WTC11 (cell line): ENCODE results near the gene TRIM74. TPM values are rescaled to one million over a fixed set of nuclear protein-coding genes. Genes with fewer than 3 reads are reported as not detected.
"Not testable (repeated sequence)": the region's sequence is repeated elsewhere in the genome, so short reads cannot be mapped to it uniquely, and the experiment has no call there.

ENCODE experiments used
- ATAC-seq: fragments of 200-7000 bp; cut with Tn5 transposase; 2 replicates; pipeline ENCODE4 v1.10.0; 2021; ENCODE audit warnings: mild to moderate bottlenecking, moderate library complexity
- CTCF ChIA-PET: fragments of 300-600 bp; sonication (Branson Sonifier 250); formaldehyde crosslinking; loops from one replicate; lab custom pipeline; 2021; ENCODE audit warnings: antibody characterized with exemption; lab: Charles Lee
- POLR2A ChIA-PET: fragments of 350-600 bp; sonication (Branson Sonifier 250); formaldehyde crosslinking; loops from one replicate; lab custom pipeline; 2021; ENCODE audit warnings: antibody characterized with exemption; lab: Charles Lee
- DNase-seq: peaks from one replicate; pipeline ENCODE4 v3.0.0; 2021; ENCODE audit warnings: low spot score
- H3K27ac Mint-ChIP-seq: 2 replicates; pipeline ENCODE4 v1.8.0; 2021; ENCODE audit warnings: mixed read lengths
- H3K27me3 Mint-ChIP-seq: 2 replicates; pipeline ENCODE4 v1.8.0; 2021; ENCODE audit warnings: low read depth, mild to moderate bottlenecking, moderate library complexity, mixed read lengths
- H3K36me3 Mint-ChIP-seq: 2 replicates; pipeline ENCODE4 v1.8.0; 2021; ENCODE audit warnings: mixed read lengths
- H3K4me1 Mint-ChIP-seq: 2 replicates; pipeline ENCODE4 v1.8.0; 2022; ENCODE audit warnings: mixed read lengths
- H3K4me3 Mint-ChIP-seq: 2 replicates; pipeline ENCODE4 v1.8.0; 2021; ENCODE audit warnings: mild to moderate bottlenecking, moderate library complexity, mixed read lengths
- H3K9me3 Mint-ChIP-seq: 2 replicates; pipeline ENCODE4 v1.8.0; 2021; ENCODE audit warnings: mixed read lengths
- total RNA-seq: library from RNA; stranded (reverse); gene quantifications from 3 replicates; pipeline ENCODE4 v1.2.3, GENCODE V29; 2021
- TF ChIP-seq, protein P1 (sequence below): fragments of 200-600 bp; IDR thresholded peaks from 2 replicates; pipeline ENCODE4 v1.8.0; 2022; ENCODE audit warnings: antibody characterized with exemption

TRIM74 gene
- total RNA-seq, 1 experiment from 2014 or later: 0.15 TPM

DNA sequence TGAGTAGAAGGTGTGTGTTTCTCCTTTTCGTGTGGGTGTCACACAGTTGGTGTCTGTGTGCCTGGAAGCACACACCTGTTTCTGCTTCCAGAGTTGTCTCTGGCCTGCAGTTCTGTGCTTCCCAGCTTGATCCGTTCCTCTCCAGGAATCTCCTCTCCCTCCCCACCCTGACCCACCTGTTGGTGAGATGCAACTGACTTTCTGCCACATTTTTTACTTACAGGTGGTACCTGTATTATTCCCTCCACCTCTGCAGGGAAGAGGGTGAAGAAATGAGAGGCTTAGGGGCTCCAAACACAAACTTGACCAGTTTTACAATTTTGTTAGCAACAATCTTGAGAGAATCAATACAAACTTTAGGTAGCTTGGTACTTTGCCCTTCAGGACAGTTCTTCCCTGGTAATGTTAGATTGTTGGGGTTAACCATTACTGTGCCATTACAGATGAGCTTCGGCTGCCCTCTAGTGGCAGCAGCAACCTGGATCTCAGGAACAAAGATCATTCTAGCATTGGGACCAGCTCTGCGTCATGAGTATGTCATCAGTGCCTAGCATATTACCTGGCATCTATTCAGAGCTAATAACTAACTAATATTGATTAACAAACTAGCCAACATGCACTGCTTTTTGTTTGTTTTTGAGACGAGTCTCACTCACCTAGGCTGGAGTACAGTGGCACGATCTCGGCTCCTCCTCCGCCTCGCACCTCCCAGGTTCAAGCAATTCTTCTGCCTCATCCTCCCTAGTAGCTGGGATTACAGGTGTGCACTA, 54.3 kb downstream of the TRIM74 start:
- H3K4me3 Mint-ChIP-seq, H3K4me1 Mint-ChIP-seq, H3K9me3 Mint-ChIP-seq, H3K27me3 Mint-ChIP-seq: not testable (repeated sequence)
- ChIA-PET CTCF (interaction anchor here (1.0 to 1.8 kb wide), 7 partner anchors 8 to 116 kb away, joined by 3 to 13 read pairs (median 4); partner anchors contain the start of gene TYW1B), POLR2A (interaction anchor here (0.6 kb wide), 1 partner anchor 86 kb away, joined by 3 read pairs; no protein-coding TSS in a partner anchor)
- DNase-seq (peak; percentile 66), ATAC-seq (peak; percentile 92)
- Mint-ChIP-seq H3K27ac (peak overlapping the region; percentile 87), H3K36me3 (peaks cover 30% of the 10 kb centered on the region)
- TF ChIP-seq, protein P1, sequence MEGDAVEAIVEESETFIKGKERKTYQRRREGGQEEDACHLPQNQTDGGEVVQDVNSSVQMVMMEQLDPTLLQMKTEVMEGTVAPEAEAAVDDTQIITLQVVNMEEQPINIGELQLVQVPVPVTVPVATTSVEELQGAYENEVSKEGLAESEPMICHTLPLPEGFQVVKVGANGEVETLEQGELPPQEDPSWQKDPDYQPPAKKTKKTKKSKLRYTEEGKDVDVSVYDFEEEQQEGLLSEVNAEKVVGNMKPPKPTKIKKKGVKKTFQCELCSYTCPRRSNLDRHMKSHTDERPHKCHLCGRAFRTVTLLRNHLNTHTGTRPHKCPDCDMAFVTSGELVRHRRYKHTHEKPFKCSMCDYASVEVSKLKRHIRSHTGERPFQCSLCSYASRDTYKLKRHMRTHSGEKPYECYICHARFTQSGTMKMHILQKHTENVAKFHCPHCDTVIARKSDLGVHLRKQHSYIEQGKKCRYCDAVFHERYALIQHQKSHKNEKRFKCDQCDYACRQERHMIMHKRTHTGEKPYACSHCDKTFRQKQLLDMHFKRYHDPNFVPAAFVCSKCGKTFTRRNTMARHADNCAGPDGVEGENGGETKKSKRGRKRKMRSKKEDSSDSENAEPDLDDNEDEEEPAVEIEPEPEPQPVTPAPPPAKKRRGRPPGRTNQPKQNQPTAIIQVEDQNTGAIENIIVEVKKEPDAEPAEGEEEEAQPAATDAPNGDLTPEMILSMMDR: peak; percentile 51

GRCh38 chr7:72913750-72914149, 55.5 kb downstream of the TRIM74 start:
- DNase-seq, H3K27me3 Mint-ChIP-seq, H3K9me3 Mint-ChIP-seq, ATAC-seq, POLR2A ChIA-PET, CTCF ChIA-PET, H3K4me3 Mint-ChIP-seq, H3K4me1 Mint-ChIP-seq: not testable (repeated sequence)
- H3K36me3 Mint-ChIP-seq: peaks cover 42% of the 10 kb centered on the region
- H3K27ac Mint-ChIP-seq: 0 out of 2 replicates have a peak overlapping the region, but pooled peaks have one; percentile 4

GRCh38 chr7:72911395-72911794, 57.9 kb downstream of the TRIM74 start:
- H3K27ac Mint-ChIP-seq, DNase-seq, H3K27me3 Mint-ChIP-seq, H3K4me3 Mint-ChIP-seq, CTCF ChIA-PET, POLR2A ChIA-PET, ATAC-seq: not testable (repeated sequence)
- Mint-ChIP-seq H3K9me3 (peaks cover 22% of the 10 kb centered on the region), H3K36me3 (peaks cover 60% of the 10 kb centered on the region), H3K4me1 (peaks cover 12% of the 10 kb centered on the region)

Other genes with a start within 250 kb of the TRIM74 start
- 5.6 to 6.7 TPM (median 5.7 TPM) in 3 replicates for gene TYW1B, start 141.3 kb downstream of the TRIM74 start, total RNA-seq
- gene POM121, start 44.4 kb downstream of the TRIM74 start, total RNA-seq: 54.8 to 59.0 TPM (median 56.5 TPM) in 3 replicates
- gene SPDYE8, start 60.3 kb upstream of the TRIM74 start, total RNA-seq: not detected in 3 replicates
- not detected in 3 replicates for gene SPDYE11, start 88.4 kb upstream of the TRIM74 start, total RNA-seq
- not detected in 3 replicates for gene SPDYE9, start 116.6 kb upstream of the TRIM74 start, total RNA-seq